ENCODE results near the gene ACER3.

DNA sequence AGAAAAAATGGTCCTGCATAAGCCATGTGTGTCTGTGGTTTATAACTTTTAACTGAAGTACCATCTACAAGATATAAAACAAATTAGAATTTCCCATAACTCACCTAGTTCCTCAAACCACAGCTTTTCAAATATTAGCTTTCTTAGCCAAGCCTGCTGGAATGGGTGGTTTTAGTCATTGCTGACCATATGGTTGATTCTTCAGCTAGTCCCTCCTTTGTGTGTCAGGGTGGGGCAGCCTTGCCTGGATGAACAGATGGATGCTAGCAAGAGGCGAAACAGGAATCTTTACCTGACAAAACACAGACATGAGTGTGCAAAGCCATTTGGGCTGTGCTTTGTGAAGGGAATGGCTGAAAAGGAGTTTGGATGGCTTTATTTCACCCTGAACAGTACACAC, 166.6 kb downstream of the ACER3 start:
- no peak for TF ChIP-seq CTCF (IDR thresholded peaks at IDR 0.05; ENCODE audit: low read depth, low read length, missing input control)
- TF ChIP-seq MAX (IDR thresholded peaks at IDR 0.05): no peak
- TF ChIP-seq FOXA1 (IDR thresholded peaks at IDR 0.05): no peak

All from liver (tissue), 2 donors.